Effector memory CD4-positive, alpha-beta T cell (primary cell): ENCODE measurements around the gene RRAS2.
"Not testable (repeated sequence)": the region's sequence is repeated elsewhere in the genome, so short reads cannot be mapped to it uniquely, and the experiment has no call there.

Source experiments
- DNase-seq, 3 donors: peaks; one replicate each; pipeline ENCODE4 v3.0.0-alpha.2; 2020
- H3K27ac ChIP-seq: 2 replicates; pipeline ENCODE4 v1.7.0; 2013; ENCODE audit warnings: mild to moderate bottlenecking, low read length, moderate library complexity; ENCODE audit not compliant: insufficient read depth, poor library complexity, severe bottlenecking
- H3K27me3 ChIP-seq: replicated peaks from 2 replicates; pipeline ENCODE4 v1.7.0; 2013; ENCODE audit warnings: mild to moderate bottlenecking, low read length; ENCODE audit not compliant: insufficient read depth, control insufficient read depth, poor library complexity, severe bottlenecking
- H3K36me3 ChIP-seq: 2 replicates; pipeline ENCODE4 v1.7.0; 2013; ENCODE audit warnings: mild to moderate bottlenecking, low read length, moderate library complexity; ENCODE audit not compliant: control insufficient read depth, insufficient read depth
- H3K4me1 ChIP-seq: 2 replicates; pipeline ENCODE4 v1.7.0; 2013; ENCODE audit warnings: low read length, mild to moderate bottlenecking; ENCODE audit not compliant: control insufficient read depth, insufficient read depth, poor library complexity, severe bottlenecking
- H3K4me3 ChIP-seq: 2 replicates; pipeline ENCODE4 v1.7.0; 2013; ENCODE audit warnings: low read length, low read depth, mild to moderate bottlenecking; ENCODE audit not compliant: insufficient read depth, poor library complexity, severe bottlenecking
- H3K9me3 ChIP-seq: 2 replicates; pipeline ENCODE4 v1.7.0; 2013; ENCODE audit warnings: mild to moderate bottlenecking, low read length, moderate library complexity; ENCODE audit not compliant: control insufficient read depth

The RRAS2 gene

DNA sequence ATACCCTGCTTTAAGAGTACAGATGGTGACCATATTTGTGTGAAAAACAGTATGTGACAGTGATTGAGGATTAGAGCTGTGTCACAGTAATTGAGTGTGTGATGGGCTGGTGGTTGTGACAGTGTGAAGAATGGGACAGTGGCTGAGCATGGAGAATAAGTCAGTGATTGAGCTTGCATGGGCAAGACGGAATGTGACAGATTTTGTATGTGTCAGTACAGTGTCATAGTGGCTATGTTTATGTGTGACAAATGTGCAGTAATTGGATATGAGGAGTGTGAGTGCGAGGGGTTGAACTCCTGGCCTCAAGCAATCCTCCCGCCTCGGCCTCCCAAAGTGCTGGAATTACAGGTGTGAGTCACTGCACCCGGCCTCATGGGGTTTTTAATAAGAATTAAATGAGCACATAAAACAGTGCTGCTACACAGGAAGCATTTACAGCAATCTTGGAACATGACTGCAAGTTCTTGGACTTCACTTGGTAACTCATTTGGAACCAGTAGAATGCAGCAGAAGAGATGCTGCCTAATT is 583 bp upstream of the RRAS2 start:
- no peak for DNase-seq
- H3K27ac ChIP-seq, result no peak overlapping the region
- no peaks in the 10 kb centered on the region for H3K4me1 ChIP-seq
- H3K9me3 ChIP-seq, result no peaks in the 10 kb centered on the region
- H3K4me3 ChIP-seq, result peak overlapping the region; percentile 88
- H3K36me3 ChIP-seq, result no peaks in the 10 kb centered on the region
- no peaks in the 10 kb centered on the region for H3K27me3 ChIP-seq

DNA sequence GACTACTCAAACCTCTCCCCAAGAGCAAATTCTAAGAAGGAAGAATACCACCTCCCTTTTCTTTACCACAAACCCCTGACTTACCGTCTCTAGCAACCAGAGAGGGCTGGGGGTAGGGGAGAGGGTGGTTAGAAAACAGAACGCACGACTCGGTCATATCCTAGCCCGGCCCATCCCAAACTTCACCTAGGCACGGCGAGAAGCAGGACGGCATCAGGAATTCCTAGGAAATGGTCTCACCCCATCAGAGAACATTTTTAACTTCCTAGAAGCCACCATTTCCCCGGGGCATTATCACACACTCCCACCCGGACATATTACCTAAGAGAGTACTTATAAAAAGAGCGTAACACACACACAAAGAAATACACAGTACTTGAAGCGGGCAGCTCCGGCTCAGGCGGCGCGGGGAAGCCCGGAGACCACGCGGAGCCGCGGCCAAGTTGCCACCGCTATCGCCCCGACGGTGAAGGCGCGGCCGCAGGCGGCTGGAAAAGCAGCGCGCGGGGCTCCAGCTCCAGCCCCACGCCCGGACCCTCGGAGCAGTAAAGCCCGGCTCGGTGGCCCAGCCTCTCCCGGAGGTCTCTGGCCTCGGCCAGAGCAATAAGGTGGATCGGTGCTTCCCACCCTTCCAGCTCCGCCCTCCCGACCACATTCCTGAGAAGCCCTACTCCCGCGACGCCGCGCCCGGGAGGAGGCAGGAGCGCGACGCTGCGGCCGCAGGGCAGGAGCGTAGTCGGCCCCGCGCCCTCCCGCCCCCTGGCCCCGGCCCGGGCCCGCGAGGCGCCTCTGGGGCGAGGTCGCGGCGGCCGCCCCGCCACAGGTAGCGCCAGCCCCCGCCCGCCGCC is 878 bp downstream of the RRAS2 start:
- DNase-seq, result peak; percentile 5 to 8 (median 7)
- H3K4me3 ChIP-seq, result peak overlapping the region; percentile 88
- peak overlapping the region; percentile 39 for H3K27ac ChIP-seq
- no peaks in the 10 kb centered on the region for H3K4me1 ChIP-seq
- no peaks in the 10 kb centered on the region for H3K9me3 ChIP-seq
- H3K36me3 ChIP-seq, result no peaks in the 10 kb centered on the region
- H3K27me3 ChIP-seq, result no peaks in the 10 kb centered on the region

DNA sequence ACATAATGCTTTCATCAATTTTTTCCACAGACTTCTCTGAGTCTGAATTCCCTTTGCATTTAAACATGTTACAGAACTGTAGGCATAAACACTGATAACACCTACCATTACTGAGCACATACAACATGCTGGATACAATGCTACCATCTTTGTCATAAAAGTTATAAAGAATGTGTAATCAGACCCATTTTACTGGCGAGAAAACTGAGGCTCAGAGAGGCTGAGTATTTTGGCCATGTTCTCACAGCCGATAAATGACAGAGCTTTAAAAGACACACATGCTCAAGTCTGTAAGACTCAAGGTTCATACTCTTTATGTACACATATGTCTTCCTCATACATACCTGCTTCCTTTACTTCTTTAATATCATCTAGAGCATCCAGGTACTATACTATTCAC is 2.6 kb downstream of the RRAS2 start:
- no peak for DNase-seq
- Histone ChIP-seq H3K27ac (no peak overlapping the region), H3K9me3 (no peaks in the 10 kb centered on the region), H3K36me3 (no peaks in the 10 kb centered on the region), H3K27me3 (no peaks in the 10 kb centered on the region), H3K4me1 (no peaks in the 10 kb centered on the region), H3K4me3 (no peak overlapping the region)

DNA sequence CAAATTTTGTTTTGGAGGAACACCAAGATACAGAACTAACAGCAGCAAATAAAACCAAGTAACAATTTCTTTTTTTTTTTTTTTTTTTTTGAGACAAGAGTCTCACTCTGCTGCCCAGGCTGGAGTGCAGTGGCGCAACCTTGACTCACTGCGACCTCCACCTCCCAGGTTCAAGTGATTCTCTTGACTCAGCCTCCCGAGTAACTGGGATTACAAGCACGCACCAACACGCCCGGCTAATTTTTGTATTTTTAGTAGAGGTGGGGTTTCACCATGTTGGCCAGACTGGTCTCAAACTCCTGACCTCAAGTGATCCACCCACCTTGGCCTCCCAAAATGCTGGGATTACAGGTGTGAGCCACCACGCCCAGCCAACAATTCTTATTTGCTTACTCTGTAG is 4.4 kb downstream of the RRAS2 start:
- not testable (repeated sequence) for H3K27ac ChIP-seq, H3K4me1 ChIP-seq, DNase-seq, H3K9me3 ChIP-seq, H3K36me3 ChIP-seq, H3K4me3 ChIP-seq, H3K27me3 ChIP-seq

DNA sequence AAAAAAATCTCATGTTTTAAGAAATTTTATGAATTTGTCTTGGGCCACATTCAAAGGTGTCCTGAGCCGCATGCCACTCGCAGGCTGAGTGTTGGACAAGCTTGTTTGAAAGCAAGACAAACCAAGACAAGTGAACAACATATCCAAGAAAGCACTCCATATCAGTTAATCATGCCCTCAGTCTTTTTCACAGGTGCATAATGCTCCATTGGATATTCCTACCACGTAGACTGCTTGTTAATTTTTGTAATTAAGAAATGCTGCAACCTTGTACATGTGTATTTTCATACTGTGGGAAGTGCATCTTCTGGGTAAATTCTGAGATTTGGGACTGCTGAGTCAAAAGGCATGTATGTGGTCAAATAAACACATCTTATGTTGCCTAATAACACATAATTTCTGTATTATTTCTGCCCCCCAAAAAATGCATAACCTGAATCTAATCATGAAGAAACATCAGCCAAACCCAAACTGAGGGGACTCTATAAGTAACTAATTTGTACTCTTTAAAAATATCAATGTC is 8.2 kb downstream of the RRAS2 start:
- DNase-seq, result no peak
- no peaks in the 10 kb centered on the region for H3K4me1 ChIP-seq
- H3K4me3 ChIP-seq, result no peak overlapping the region
- no peaks in the 10 kb centered on the region for H3K27me3 ChIP-seq
- no peak overlapping the region for H3K27ac ChIP-seq
- H3K36me3 ChIP-seq, result no peaks in the 10 kb centered on the region
- H3K9me3 ChIP-seq, result no peaks in the 10 kb centered on the region

DNA sequence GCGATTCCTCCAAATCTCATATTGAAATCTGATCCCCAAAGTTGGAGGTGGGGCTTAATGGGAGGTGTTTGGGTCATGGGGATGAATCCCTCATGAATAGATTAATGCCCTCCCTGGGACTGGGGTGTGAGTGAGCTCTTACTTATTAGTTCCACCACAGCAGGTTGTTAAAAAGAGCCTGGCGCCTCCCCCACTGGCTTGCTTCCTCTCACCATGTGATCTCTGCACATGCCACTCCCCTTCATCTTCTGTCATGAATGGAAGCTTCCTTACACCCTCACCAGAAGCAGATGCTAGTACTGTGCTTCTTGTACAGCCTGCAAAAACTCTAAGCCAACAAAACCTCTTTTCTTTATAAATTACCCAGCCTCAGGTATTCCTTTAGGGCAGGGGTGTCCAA is 8.8 kb downstream of the RRAS2 start:
- no peak overlapping the region for H3K27ac ChIP-seq
- DNase-seq, result no peak
- H3K27me3 ChIP-seq, result no peaks in the 10 kb centered on the region
- H3K4me1 ChIP-seq, result no peaks in the 10 kb centered on the region
- H3K36me3 ChIP-seq, result no peaks in the 10 kb centered on the region
- H3K9me3 ChIP-seq, result no peaks in the 10 kb centered on the region
- no peak overlapping the region for H3K4me3 ChIP-seq

DNA sequence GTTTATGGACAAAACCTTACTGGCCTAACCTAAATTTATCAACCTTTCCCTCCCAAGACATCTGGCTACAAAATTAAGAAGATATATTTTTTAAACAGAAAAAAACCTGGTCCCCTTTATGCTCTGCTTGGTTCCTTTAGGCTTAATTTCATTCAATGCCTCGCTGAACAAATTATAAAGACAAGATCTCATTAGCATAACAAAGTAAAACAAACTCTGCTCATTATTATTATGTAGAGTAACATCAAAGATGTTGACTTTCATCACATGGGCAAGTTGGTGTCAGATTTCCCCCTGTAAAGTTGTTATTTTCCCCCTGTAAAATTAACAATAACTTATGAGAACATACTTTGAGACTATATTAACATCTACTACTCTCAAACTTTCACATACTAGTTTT is 11.0 kb downstream of the RRAS2 start:
- Histone ChIP-seq H3K4me3 (no peak overlapping the region), H3K9me3 (no peaks in the 10 kb centered on the region), H3K27me3 (no peaks in the 10 kb centered on the region), H3K4me1 (no peaks in the 10 kb centered on the region), H3K27ac (no peak overlapping the region), H3K36me3 (no peaks in the 10 kb centered on the region)
- DNase-seq, result no peak

DNA sequence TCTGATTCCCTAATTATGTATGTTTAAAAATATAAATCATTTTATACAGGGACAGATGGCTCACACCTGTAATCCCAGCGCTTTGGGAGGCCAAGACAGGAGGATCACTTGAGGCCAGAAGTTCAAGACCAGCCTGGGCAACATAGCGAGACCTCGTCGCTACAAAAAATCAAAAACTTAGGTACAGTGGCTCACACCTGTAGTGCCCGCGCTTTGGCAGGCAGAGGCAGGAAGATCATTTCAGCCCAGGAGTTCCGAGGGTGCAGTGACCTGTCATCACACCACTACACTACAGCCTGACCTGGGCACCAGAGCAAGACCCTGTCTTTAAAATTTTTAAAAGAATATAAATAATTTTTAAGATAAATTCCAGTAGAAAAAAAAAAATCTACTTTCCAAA is 11.5 kb downstream of the RRAS2 start:
- H3K4me3 ChIP-seq, result no peak overlapping the region
- no peak overlapping the region for H3K27ac ChIP-seq
- H3K4me1 ChIP-seq, result no peaks in the 10 kb centered on the region
- H3K27me3 ChIP-seq, result no peaks in the 10 kb centered on the region
- H3K36me3 ChIP-seq, result no peaks in the 10 kb centered on the region
- no peak for DNase-seq
- no peaks in the 10 kb centered on the region for H3K9me3 ChIP-seq

DNA sequence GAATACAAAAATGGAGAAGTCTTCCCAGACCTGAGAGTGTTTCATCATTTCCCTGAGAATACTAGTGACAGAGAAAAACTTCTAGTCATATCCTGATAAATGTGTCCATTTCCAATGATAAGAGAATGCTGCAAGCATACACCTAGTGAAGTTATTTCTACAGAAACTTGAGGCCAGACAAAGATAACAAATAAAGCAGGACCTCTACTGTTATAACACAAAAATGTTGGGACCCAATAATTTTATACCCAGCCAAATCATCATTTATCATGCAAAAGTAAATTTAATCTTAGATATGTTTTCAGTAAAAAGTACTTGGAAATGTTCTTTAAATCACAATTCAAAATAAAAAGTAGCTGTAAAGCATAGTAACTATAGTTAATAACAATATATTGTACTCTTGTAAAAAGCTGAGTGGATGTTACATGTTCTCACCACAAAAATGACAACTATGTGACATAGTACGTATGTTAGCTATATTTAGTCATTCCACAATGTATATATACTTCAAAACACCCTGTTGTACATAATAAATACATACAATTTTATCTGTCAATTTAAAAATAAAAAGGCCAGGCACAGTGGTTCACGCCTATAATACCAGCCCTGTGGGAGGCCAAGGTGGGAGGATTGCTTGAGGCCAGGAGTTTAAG is 12.6 kb downstream of the RRAS2 start:
- H3K27me3 ChIP-seq, result no peaks in the 10 kb centered on the region
- no peaks in the 10 kb centered on the region for H3K36me3 ChIP-seq
- no peak overlapping the region for H3K4me3 ChIP-seq
- H3K9me3 ChIP-seq, result no peaks in the 10 kb centered on the region
- no peaks in the 10 kb centered on the region for H3K4me1 ChIP-seq
- no peak overlapping the region for H3K27ac ChIP-seq
- no peak for DNase-seq

DNA sequence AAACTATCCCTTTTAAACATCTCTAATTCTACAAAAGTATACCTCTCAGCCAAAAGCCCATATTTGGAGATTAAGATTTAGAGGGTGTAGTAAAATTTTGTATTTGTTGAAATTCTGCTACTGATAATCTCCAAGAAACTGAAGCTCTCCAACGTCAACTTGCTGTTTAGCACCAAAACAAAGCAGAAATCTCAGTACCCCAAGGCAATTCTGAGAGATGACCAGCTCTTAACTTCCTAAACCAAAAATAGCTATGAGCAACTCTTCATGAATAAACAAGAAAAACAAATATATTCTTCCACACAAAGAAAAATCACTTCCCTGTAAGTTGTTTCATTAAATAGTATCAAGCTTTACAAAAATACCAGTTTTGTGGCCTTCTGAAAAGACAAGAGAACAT is 13.3 kb downstream of the RRAS2 start:
- Histone ChIP-seq H3K4me1 (no peaks in the 10 kb centered on the region), H3K9me3 (no peaks in the 10 kb centered on the region), H3K27ac (no peak overlapping the region), H3K4me3 (no peak overlapping the region), H3K36me3 (no peaks in the 10 kb centered on the region), H3K27me3 (no peaks in the 10 kb centered on the region)
- DNase-seq, result no peak
